A172 (cell line): ENCODE results near the gene STEAP4. TPM values are rescaled to one million over a fixed set of nuclear protein-coding genes. Genes with fewer than 3 reads are reported as not detected.
"Not testable (repeated sequence)": the region's sequence is repeated elsewhere in the genome, so short reads cannot be mapped to it uniquely, and the experiment has no call there.

ENCODE experiments used
- DNase-seq: peaks from one replicate; pipeline ENCODE4 v3.0.0-alpha.2; 2015; ENCODE audit warnings: low spot score
- total RNA-seq: library from RNA; depleted of rRNA; stranded (reverse); fragments of >200 nt; shearing (Covaris generic); gene quantifications from 2 replicates; pipeline ENCODE4 v1.2.3, GENCODE V29; 2014

Gene STEAP4
- total RNA-seq, 1 experiment from 2014 or later = not detected

DNA sequence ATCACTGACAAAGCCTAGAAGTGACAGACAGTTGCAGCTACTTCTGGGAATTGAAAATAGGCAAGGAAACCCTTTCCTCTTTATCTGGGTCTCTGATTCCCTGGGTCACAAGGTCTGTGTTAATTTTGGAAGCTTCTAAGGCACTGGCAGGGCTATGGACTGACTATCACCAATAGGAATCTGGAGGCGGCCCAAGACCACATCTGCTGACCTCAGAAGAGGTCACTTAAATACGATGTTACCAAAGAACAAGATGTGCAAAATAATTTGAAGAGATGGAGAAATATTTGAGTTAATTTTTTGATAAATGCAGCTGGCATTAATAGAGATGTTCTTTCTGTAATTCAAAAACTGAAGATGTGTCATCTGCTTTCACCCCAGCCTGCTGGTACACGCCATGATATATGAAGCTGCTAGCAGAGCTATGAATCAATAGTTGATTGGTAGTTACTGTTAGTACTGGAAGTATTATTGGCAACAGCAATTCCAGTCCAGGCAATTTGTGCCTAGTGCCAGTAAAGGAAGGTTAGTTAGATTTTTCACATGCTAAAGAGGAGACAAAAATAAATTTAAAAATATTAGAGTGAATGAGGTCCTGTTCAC lies 5.5 kb upstream of the STEAP4 start:
- DNase-seq = no peak

DNA sequence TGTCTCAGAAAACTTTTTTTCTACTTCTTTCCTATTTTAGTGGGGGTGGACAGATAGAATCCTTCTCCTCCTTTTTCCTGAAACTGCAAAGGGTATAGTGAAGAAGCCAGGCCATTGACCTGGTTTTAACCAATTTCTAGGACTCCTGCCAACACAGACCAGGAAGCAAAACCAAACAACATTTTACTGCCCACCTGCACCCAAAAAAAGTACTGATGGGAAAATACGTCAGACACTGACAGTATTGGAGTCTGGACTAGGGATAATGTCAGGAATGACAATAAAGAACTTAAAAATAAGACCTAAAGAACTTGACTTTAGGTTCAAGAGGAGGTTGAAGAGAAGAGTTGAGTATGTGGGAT lies 5.0 kb upstream of the STEAP4 start:
- peak; percentile 14 for DNase-seq

DNA sequence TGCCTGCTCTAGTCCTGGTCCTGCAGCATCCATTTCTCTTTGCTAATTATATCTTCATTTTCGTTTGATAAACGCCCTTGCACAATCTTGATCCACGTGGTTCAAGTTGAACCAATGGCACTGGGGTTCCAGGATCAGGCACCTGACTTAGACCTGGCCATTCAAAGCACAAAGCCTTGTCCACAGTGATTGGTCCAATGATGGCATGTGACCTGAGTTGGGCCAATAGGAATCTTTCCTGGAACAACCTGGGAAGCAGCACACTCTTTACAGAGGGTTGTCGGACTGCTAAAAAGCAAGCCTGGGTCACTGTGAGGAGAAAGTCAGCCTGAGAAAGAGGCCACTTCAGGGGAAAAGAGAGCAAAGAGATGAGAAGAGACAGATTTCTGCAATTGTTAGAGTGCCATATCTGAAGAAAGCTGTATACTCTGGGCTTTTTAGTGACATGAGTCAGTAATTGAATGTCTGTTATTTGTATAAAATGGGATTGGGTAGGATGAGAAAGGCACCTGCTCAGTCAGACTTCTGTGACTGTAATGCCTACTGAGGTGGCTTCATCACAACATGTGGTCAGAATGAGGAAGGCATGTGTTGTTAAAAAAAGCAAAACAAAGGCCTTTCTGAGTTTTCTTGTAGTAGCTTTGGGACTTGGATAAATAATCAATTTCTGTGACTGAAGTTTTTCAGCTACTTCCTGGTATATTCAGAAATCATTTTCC lies 4.4 kb upstream of the STEAP4 start:
- no peak for DNase-seq

DNA sequence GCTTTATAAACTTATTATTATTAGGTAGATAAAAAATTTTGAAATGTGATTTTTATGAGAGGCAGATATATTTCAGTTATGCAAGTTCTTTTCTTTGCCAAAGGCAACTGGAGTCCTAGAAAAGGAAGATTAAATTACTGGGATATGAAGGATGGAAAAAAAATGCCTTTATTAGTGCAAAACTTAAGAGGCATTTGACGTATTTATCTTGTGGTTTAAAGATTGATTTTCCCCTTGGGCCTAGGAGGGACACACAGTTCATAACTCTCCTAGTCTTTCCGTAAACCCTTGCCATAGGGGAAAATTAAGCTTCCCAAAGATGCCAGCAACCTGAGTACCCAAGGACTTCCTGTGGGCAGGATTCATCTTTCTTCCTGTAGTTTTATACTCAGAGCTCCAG lies 3.1 kb upstream of the STEAP4 start:
- no peak for DNase-seq

DNA sequence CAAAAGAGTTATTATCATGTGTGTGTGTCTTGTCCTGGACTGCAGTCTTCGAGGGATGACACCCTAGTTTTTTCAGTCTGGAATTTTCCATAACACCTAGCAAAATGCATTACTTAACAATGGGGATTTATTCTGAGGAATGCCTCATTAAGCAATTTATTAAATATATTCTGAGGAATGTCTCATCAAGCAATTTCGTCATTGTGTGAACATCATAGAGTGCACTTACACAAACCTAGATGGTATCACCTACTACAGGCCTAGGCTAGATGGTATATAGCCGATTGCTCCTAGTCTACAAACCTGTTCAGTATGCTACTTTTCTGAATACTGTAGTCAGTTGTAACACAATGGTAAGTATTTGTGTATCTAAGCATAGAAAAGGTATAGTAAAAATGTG lies 1.1 kb upstream of the STEAP4 start:
- no peak for DNase-seq

DNA sequence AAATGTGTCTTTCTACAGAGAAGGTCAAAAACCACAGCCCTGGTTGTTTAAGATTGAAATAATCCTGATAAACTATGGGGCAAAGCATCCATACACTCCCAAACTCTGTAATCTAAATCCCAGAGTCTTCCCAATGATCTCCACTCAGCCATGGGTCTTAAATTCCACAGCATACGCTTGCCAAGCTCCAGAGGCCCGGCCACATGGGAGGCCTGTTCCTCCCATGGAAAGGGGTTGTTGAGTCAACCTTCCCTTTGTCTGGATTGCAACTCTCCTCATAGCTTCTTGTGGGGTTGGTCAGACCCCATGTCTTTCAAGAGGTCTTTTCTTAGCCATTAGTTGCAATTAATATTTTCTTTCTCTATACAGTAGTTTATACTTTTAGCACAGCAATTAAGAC lies 718 bp upstream of the STEAP4 start:
- DNase-seq = no peak

DNA sequence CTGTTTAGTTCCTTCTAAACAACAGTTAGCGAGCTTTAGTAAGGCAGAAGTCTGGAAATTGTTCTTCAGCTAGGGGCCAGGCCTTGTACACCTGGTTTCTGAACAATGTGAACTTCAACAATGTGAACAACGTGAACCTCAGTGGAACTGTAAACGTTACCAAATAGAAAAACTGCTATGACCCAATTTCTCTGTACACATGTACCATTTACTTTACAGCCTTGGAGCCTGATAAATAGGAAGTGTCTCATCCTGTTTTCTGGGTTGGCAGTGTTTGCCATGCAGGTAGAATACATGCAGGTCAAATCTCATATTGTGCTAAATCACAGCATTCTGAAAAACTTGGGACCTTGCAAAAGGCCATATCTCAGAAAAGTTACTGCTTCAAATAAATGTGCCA lies 1.6 kb downstream of the STEAP4 start:
- no peak for DNase-seq

DNA sequence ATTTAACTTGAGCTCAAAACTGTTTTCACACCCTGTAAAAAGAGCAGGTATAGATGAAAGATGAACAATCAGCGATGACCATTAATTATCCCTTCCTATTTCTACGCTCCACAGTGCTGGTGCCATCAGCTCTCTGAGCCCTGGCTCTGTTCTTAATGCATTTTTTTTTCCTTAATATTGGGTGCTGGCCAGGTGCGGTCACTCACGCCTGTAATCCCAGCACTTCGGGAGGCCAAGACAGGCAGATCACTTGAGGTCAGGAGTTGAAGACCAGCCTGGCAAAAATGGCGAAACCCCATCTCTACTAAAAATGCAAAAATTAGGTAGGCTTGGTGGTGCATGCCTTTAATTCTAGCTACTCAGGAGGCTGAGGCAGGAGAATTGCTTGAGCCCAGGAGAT lies 4.2 kb downstream of the STEAP4 start:
- DNase-seq = no peak

DNA sequence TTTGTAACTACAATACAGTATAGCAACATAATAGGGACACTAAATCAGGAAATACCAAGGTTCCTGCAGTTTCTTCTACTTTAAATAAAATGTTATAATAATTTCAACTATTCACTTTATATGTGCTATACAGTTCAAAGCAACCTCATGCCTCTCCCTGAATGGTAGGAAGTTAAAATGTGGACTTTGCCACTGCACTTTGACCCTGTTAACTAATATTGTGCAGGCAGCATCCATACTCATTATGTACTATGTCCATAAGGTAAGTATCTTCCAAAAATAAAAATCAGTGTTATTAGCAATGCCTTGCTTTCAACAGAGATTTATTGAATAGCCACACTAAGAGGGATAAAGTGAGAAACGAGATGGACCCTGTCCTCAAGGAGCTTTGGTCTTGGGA lies 4.8 kb downstream of the STEAP4 start:
- DNase-seq = no peak

DNA sequence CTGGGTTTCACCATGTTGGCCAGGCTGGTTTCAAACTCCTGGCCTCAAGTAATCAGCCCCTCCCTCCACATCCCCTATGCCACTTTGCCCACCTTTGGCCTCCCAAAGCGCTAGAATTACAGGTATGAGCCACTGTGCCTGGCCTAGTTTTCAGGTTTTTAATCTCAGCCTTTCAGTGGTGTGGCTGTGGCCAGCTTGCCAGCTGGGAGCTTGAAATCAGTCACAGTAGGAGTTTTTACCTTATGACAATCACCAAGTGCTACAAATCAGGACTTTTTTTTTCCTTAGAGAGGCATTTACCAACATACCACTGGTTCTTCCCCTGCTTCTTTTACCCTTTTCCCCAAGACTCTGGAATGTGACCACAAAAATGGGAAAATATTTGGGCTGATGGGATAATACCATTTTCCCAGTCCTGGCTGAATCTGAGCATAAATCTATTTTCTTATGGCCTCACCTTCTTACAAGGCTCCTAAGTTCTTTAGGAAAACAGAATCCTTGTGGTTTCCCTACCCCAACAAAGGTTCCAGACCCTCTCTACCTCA lies 6.2 kb downstream of the STEAP4 start:
- DNase-seq = peak; percentile 38

DNA sequence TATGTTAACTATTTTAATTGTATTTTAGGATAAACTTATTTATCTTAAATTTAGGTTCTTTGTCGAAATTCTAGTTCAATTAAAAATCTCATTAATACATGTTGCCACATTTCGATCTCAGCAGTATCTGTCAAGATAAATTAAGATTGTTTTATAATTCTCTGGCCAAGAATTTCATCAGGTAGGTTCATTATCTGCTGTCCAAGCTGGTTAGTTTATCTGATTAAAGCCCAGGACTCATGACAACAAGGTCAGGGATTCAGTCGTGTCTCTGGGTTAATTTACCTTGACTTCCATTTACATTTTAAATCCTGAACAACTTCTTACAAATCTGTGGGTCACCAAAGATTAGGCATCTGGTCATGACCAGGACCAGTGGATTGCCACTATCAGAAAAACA lies 7.6 kb downstream of the STEAP4 start:
- no peak for DNase-seq

DNA sequence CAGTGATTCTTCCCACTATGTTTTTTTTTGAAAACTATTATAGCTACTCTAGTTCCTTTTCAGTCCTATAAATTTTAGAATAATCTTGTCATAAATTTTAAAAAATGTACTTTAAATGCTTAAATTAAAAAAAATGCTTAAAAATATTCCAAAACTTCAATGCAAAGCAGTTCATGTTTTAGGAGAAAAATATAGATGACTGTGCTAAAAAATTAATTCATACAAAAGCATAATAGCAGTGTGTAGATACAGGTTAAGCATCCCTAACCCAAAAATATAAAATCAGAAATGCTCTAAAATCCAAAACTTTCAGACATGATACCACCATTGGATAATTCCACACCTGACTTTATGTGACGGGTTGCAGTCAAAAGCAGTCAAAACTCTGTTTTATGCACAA lies 12.8 kb downstream of the STEAP4 start:
- no peak for DNase-seq

DNA sequence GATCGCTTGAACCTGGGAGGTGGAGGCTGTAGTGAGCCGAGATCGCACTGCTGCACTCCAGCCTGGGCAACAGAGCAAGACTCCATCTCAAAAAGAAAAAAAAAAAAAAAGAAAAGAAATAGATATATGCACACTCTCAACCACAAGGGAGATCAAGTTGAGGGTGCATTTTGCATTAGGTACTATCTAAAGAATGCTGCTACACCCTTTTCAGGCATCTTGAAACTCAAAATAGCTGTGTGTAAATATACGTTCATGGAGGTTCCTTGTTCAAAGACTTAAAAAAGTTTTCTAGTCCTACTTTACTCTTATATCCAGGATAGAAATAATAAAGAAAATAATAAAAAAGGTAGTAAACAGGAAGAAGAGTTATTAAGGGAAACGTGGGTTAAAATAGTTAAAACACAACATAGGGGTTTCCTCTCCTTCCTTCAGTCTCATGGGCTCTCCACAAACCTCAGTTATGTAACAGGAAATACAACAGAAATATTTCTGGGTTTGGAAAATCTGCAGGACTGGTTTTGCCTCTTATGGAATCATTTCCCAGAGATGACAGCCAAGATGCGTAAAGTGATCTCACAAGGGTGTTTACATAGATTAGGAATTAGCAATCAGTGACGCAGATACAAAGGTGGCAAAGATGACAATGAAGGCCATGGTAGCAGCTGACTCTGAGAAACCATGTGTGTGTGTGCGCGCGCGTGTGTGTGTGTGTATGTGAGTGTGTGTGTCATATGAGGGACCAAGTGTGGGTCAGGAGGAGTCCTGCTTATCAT lies 15.1 kb downstream of the STEAP4 start:
- DNase-seq = peak; percentile 86

DNA sequence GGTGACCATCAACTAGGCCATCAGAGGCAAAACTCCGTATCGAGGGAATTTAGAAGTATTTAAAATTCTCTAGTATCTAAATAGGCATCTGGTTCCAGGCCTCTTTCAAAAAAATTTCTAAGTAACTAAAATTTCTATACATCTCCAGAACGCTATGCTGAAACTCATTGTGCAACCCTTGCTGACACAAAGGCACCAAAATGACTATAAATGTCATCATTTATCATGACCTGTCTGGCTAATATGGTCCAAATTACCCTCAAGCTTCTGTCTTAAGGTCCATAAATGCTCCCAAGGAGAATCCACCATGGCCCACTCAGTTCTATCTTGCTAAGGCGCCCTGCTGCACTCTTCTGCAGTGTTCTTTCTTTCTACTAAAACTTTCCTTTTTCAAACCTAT lies 16.2 kb downstream of the STEAP4 start:
- no peak for DNase-seq

DNA sequence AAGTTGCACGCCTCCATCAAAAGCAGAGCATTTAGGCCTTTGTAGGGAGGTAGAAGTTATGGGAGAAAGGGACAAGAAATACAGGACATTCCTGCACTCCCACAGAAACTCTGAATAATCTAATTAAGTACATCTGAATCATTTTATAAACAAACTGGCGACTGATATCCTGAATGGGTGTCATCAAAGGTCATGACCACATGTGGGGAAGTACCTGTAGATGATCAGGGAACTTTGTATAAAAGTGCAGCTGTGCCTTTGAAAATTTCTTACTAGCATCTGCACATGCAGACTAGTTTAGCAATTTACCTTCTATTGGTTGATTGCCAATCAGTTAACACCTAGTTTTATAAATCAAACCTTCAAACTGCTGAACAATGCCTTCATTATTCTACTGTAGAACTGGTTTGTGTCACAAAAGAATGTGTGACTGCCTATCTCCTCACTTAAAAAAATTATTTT lies 17.1 kb downstream of the STEAP4 start:
- peak; percentile 97 for DNase-seq

DNA sequence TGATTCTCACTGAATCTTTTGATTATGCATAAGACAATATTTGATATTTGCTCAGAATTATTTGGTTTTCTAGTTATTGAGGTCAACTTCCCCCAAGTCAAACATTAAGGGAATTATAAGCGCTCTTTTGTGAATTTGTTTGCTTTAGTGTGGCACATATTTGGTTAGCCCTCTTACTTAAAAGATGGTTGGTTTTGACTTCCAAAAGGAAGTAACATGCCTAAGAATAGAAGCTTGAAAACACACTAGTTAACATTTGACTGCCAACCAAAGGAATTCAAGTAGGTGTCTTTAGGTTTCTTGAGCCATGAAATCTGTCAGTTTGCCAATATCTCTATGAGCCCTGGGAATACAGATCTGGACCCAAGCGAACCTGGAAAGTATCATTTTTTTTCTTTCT lies 24.9 kb downstream of the STEAP4 start:
- DNase-seq = no peak

DNA sequence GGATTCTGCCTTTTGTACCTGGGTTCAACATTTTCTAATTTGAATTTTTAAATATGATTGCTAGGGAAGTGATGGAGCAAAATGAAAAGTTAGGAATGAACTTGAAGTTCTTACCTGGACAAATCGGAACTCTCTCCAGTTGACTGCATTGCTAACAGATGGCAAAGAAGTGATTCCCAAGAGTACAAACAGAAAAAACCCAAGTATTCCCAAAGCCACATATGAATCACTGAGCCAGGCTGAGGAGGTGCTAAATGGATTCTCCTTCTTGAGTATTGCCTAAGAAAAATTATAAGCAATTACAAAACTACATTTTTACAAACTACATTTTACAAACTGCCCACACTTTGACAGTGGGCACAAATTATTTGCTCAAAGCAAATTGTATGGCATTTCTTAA lies 25.9 kb downstream of the STEAP4 start:
- DNase-seq = no peak

DNA sequence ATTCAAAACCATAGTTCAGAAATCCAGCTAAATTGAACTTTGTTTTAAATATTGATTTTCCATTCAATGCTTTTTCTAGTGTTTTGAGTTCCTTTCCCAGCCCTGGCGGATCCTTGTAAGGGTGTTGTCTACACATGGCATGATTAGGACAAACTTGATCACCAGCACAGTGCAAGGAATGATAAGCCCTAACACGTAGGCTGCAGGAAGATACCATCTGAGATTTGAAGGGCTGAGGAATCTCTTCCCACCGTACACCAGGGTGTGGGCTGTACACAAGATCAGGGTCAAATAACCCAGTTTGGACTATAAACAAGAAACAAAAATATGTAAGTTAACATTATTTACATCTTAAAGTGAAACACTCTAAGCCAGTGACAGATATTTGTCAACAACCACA lies 27.4 kb downstream of the STEAP4 start:
- no peak for DNase-seq

DNA sequence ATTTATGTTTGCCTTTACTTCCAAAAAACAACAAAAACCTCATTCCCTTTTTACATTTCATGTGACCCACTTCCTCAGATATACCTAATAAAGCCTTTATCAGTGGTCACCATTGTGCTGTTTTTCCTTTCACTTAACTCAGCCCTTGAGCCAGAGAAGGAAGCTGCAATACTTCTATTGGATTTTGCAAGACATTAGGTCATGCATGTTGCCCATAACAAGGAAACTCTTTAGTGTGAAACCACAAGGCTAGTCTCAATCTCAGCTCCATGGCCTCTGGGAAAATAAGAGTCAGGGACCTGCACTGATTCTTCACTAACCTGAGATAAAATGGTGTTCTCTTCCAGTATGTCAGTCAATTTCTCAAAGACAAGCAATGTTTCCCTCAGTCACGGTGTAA lies 27.8 kb downstream of the STEAP4 start:
- DNase-seq = no peak

DNA sequence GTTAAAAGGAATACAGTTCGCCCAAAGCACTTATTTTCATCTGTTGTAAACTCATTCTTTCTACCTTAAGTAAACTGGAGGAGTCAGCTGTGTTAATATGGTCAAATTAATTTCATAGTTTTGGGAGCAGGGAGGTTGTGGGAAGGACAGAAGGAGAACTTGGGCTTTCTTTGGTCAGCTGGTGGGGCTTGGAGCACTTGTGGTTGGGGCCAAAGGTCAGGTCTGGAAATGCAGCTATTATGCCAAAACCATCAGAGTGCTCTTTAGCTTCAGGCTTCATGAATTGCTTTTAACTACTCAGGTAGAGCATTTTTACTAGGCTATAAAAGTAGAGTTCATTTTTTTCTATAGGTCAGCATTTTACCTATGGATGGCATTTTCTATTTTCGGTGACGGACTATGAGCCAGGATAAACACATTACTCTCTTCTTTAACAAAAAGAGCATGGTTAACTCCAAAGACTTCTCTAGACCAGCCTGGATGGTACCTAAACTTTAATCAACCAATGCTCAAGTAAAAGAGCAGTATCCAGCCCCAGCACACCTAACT lies 30.0 kb downstream of the STEAP4 start:
- no peak for DNase-seq

DNA sequence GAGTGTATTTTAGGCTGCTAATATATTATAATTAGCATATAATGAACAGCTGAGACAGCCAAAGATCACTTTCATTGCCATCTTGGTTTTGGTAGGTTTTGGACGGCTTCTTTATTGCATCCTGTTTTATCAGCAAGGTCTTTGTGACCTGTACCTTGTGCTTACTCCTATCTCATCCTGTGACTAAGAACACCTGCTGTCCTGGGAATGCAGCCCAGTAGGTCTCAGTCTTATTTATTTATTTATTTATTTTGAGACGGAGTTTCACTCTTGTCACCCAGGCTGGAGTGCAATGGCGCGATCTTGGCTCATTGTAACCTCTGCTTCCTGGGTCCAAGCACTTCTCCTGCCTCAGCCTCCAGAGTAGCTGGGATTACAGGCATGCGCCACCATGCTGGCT lies 31.8 kb downstream of the STEAP4 start:
- DNase-seq = not testable (repeated sequence)

DNA sequence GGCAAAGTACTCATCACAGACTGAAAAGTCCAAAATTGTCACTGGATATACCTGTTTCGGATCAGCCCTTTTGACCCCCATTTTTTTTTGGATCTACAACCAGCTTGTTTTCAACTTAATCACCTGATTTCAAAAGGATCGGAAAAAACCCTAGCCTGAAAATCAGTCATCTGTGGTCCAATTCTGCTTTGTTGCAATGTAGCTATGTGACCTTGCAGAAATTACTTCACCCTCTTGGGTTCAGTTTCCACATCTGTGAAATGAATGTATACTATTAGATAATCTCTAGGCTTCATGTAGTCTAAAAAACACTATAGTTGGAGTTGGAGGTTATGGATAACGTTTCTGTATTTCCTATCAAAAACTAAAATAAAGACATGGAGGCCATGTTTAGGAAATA lies 37.1 kb downstream of the STEAP4 start:
- no peak for DNase-seq

DNA sequence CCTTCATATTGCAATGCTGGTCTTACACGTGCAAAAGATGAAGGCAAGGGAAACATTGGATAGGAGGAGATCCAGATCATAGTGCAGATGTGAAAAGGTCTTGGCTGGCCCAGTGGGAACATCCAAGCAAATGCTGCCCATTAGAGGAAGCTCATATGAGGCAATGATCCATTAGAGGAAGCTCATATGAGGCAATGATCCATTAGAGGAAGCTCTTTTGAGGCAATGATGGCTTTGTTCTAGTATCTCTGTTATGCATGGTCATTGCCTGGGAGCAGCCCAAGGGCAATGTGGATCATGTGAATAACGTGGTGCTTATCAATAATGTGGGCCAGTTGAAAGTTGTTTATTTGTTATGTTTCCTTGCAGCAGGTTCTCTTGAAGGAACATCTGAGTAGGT lies 37.8 kb downstream of the STEAP4 start:
- no peak for DNase-seq
